ENCODE results near the gene ARID4B. TPM values are rescaled to one million over a fixed set of nuclear protein-coding genes. Genes with fewer than 3 reads are reported as not detected.

Gene ARID4B
- total RNA-seq, 1 donor from 2014 or later, result 43.6 TPM

DNA sequence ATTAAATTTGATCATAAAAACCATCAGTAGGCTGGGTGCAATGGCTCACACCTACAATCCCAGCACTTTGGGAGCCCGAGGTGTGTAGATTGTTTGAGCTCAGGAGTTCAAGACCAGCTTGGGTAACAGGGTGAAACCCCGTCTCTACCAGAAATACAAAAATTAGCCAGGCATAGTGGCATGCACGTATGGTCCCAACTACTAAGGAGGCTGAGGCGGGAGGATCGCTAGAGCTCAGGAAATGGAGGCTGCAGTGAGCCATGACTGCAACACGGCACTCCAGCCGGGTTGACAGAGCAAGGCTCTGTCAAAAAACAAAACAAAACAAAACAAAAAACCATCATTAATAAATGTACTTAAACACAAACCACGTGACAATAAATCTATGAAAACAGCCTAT is 61.0 kb downstream of the ARID4B start:
- H3K27me3 Mint-ChIP-seq (ENCODE audit: low read depth), result no peaks in the 10 kb centered on the region
- H3K36me3 Mint-ChIP-seq (ENCODE audit: low read depth), result no peaks in the 10 kb centered on the region
- DNase-seq (ENCODE audit: low read depth, low spot score), result no peak
- no peak overlapping the region for H3K27ac Mint-ChIP-seq (ENCODE audit: unreplicated experiment)
- TF ChIP-seq, protein P1, sequence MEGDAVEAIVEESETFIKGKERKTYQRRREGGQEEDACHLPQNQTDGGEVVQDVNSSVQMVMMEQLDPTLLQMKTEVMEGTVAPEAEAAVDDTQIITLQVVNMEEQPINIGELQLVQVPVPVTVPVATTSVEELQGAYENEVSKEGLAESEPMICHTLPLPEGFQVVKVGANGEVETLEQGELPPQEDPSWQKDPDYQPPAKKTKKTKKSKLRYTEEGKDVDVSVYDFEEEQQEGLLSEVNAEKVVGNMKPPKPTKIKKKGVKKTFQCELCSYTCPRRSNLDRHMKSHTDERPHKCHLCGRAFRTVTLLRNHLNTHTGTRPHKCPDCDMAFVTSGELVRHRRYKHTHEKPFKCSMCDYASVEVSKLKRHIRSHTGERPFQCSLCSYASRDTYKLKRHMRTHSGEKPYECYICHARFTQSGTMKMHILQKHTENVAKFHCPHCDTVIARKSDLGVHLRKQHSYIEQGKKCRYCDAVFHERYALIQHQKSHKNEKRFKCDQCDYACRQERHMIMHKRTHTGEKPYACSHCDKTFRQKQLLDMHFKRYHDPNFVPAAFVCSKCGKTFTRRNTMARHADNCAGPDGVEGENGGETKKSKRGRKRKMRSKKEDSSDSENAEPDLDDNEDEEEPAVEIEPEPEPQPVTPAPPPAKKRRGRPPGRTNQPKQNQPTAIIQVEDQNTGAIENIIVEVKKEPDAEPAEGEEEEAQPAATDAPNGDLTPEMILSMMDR (conservative IDR thresholded peaks at IDR 0.05), result no peak
- H3K4me3 Mint-ChIP-seq, result no peak overlapping the region
- no peaks in the 10 kb centered on the region for H3K9me3 Mint-ChIP-seq
- H3K4me1 Mint-ChIP-seq, result peaks cover 28% of the 10 kb centered on the region

DNA sequence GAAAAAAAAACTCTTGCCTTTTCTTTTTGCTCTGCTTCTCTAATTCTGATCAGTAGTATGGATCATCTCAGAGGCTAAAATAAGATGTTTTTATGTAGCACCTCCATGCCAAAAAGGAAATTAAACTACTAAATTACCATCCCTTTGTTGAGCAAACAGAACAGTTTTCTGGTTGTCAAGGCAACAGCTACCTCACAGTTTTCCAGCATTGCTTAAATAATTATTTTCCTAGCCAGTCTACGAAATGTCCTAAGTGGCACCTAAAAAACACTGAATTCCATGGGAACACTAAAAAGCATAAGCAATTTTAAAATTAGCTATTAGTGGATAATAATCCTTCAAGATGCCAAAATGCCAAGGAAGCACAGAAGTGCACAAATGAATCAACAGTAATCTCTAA is 61.7 kb downstream of the ARID4B start:
- no peak overlapping the region for H3K4me3 Mint-ChIP-seq
- no peak for DNase-seq (ENCODE audit: low read depth, low spot score)
- no peak overlapping the region for H3K27ac Mint-ChIP-seq (ENCODE audit: unreplicated experiment)
- no peaks in the 10 kb centered on the region for H3K9me3 Mint-ChIP-seq
- no peaks in the 10 kb centered on the region for H3K36me3 Mint-ChIP-seq (ENCODE audit: low read depth)
- H3K27me3 Mint-ChIP-seq (ENCODE audit: low read depth), result no peaks in the 10 kb centered on the region
- peaks cover 31% of the 10 kb centered on the region for H3K4me1 Mint-ChIP-seq
- TF ChIP-seq, protein P1 (conservative IDR thresholded peaks at IDR 0.05), result no peak

DNA sequence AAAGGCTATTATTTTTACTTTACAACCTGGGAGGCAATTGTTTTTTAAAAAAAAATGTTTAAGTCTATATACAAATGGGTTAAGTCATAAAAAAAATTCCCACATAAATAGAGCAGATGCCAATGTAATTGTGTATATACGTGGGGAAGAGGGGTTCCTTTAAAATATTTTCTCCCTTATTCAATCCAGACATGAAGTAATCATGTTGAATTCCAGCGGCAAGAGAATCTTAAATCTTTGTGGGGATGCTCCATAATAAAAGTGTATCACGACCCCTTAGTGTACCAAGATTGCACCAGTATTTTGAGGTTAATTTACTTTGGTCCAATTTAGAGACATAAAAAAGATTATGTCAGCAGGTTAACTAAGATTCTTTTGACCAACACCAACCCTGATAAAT is 62.1 kb downstream of the ARID4B start:
- DNase-seq (ENCODE audit: low read depth, low spot score), result no peak
- peaks cover 34% of the 10 kb centered on the region for H3K4me1 Mint-ChIP-seq
- H3K4me3 Mint-ChIP-seq, result no peak overlapping the region
- H3K36me3 Mint-ChIP-seq (ENCODE audit: low read depth), result no peaks in the 10 kb centered on the region
- TF ChIP-seq, protein P1 (conservative IDR thresholded peaks at IDR 0.05), result no peak
- no peak overlapping the region for H3K27ac Mint-ChIP-seq (ENCODE audit: unreplicated experiment)
- no peaks in the 10 kb centered on the region for H3K9me3 Mint-ChIP-seq
- no peaks in the 10 kb centered on the region for H3K27me3 Mint-ChIP-seq (ENCODE audit: low read depth)

DNA sequence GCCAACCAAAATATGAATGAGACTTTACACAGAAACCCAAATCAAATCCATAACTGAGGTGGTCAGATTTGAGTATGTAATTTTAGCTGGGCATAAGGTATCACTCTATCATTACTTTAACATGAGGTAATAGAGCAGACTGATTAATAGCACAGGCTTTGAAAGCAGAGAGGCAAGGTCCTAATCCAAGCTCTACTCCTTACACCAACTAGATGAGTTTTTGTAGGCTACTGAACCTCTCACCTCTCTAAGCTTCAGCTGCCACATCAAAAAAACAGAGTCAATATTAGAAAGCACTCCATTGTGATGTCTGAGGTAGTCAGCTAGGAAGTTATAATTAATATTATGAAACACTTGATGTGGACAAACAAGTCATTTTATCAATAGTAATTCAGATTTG is 63.7 kb downstream of the ARID4B start:
- DNase-seq (ENCODE audit: low read depth, low spot score), result no peak
- TF ChIP-seq, protein P1 (conservative IDR thresholded peaks at IDR 0.05), result no peak
- no peak overlapping the region for H3K27ac Mint-ChIP-seq (ENCODE audit: unreplicated experiment)
- peaks cover 27% of the 10 kb centered on the region for H3K4me1 Mint-ChIP-seq
- no peaks in the 10 kb centered on the region for H3K27me3 Mint-ChIP-seq (ENCODE audit: low read depth)
- H3K4me3 Mint-ChIP-seq, result no peak overlapping the region
- H3K36me3 Mint-ChIP-seq (ENCODE audit: low read depth), result no peaks in the 10 kb centered on the region
- H3K9me3 Mint-ChIP-seq, result no peaks in the 10 kb centered on the region

DNA sequence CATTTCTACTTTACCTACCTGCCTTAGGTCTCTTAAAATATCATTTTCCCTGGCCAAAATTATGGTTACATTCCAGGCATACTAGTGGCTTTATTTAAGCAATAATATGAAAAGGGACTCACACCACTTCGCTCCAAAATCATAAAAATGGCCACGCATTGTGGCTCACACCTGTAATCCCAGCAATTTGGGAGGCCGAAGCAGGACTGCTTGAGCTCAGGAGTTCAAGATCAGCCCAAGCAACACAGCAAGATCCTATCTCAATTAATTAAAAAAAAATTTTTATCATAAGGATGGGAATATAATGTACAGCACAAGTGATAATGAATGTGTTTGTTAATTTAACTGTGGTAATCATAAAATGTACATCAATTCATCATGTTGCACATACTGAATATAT is 65.4 kb downstream of the ARID4B start:
- H3K27me3 Mint-ChIP-seq (ENCODE audit: low read depth), result no peaks in the 10 kb centered on the region
- TF ChIP-seq, protein P1 (conservative IDR thresholded peaks at IDR 0.05), result no peak
- H3K36me3 Mint-ChIP-seq (ENCODE audit: low read depth), result no peaks in the 10 kb centered on the region
- no peak overlapping the region for H3K4me3 Mint-ChIP-seq
- H3K9me3 Mint-ChIP-seq, result no peaks in the 10 kb centered on the region
- no peak for DNase-seq (ENCODE audit: low read depth, low spot score)
- H3K4me1 Mint-ChIP-seq, result peaks cover 22% of the 10 kb centered on the region
- H3K27ac Mint-ChIP-seq (ENCODE audit: unreplicated experiment), result no peak overlapping the region

DNA sequence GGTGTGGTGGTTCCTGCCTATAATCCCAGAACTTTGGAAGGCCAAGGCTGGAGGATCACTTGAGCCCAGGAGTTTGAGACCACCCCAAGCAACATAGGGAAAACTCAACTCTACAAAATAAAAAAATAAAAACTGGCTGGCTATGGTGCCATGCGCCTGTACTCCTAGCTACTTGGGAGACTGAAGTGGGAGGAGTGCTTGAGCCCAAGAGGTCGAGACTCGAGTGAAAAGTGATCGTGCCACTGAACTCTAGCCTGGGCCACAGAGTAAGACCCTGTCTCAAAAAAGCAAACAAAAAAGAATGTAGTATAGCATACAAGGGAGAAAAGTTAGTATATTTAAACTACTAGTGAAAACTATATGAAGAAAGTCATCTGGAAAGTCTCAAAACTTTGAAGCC is 66.7 kb downstream of the ARID4B start:
- H3K36me3 Mint-ChIP-seq (ENCODE audit: low read depth), result no peaks in the 10 kb centered on the region
- no peak overlapping the region for H3K27ac Mint-ChIP-seq (ENCODE audit: unreplicated experiment)
- TF ChIP-seq, protein P1 (conservative IDR thresholded peaks at IDR 0.05), result no peak
- DNase-seq (ENCODE audit: low read depth, low spot score), result no peak
- H3K9me3 Mint-ChIP-seq, result no peaks in the 10 kb centered on the region
- peaks cover 16% of the 10 kb centered on the region for H3K4me1 Mint-ChIP-seq
- H3K4me3 Mint-ChIP-seq, result no peak overlapping the region
- H3K27me3 Mint-ChIP-seq (ENCODE audit: low read depth), result no peaks in the 10 kb centered on the region

All from neural crest cell (in vitro differentiated cells).